ENCODE results near the gene DOCK6. TPM values are rescaled to one million over a fixed set of nuclear protein-coding genes. Genes with fewer than 3 reads are reported as not detected.
A peak's percentile ranks its signal among the peaks of the same experiment; 100 is the strongest.

The DOCK6 gene
- total RNA-seq, 1 experiment from 2014 or later, result 82.4 TPM

- TSS peak; percentile 37 for BruUV-seq (replicated peaks)
- TF ChIP-seq POLR2AphosphoS5 (IDR thresholded peaks at IDR 0.05; ENCODE audit: low read depth, low read length) (no peak), SP1 (IDR thresholded peaks at IDR 0.05; ENCODE audit: low read depth) (no peak), ZFX (IDR thresholded peaks at IDR 0.05) (no peak), TCF7L2 (IDR thresholded peaks at IDR 0.05; ENCODE audit: borderline replicate concordance, extremely low read depth, insufficient read depth, insufficient read length) (no peak), SRF (IDR thresholded peaks at IDR 0.05; ENCODE audit: low read depth) (no peak), REST (IDR thresholded peaks at IDR 0.05; ENCODE audit: low read depth) (no peak), CBX3 (IDR thresholded peaks at IDR 0.05; ENCODE audit: low read depth) (no peak), JUND (IDR thresholded peaks at IDR 0.05) (no peak), EZH2phosphoT487 (IDR thresholded peaks at IDR 0.05; ENCODE audit: borderline replicate concordance) (no peak), EGR1 (IDR thresholded peaks at IDR 0.05; ENCODE audit: low read depth) (no peak), ELF1 (IDR thresholded peaks at IDR 0.05; ENCODE audit: borderline replicate concordance, low read depth) (no peak), RAD21 (IDR thresholded peaks at IDR 0.05; ENCODE audit: low read depth) (no peak), EZH2 (IDR thresholded peaks at IDR 0.05) (no peak), CEBPB (IDR thresholded peaks at IDR 0.05; ENCODE audit: low read depth) (no peak), CTCF (IDR thresholded peaks at IDR 0.05 in 2 of 3, conservative IDR thresholded peaks at IDR 0.05 in 1 of 3; ENCODE audit: borderline replicate concordance in 1 of 3, insufficient read depth in 1 of 3, low read depth in 2 of 3, low read length in 2 of 3) (no peak), ZBTB33 (IDR thresholded peaks at IDR 0.05; ENCODE audit: extremely low read depth, insufficient replicate concordance, low read length) (no peak), SIN3A (IDR thresholded peaks at IDR 0.05; ENCODE audit: low read depth) (no peak), FOSL1 (IDR thresholded peaks at IDR 0.05; ENCODE audit: low read depth) (no peak)
- Histone ChIP-seq H2AFZ (ENCODE audit: low read depth, low read length, poor library complexity, severe bottlenecking) (no peak overlapping the region), H3K9ac (ENCODE audit: low read length) (no peak overlapping the region), H3K36me3 (ENCODE audit: control insufficient read depth in 1 of 2, insufficient read depth in 2 of 2, low read length in 2 of 2) (no peaks in the 10 kb centered on the region), H3K9me2 (ENCODE audit: insufficient read depth) (no peaks in the 10 kb centered on the region), H3K27me3 (ENCODE audit: insufficient read depth, low read length) (no peaks in the 10 kb centered on the region), H3K4me1 (ENCODE audit: control insufficient read depth in 1 of 2, insufficient read depth in 2 of 2, low read length in 2 of 2) (peaks cover 16 to 38% of the 10 kb centered on the region in 2 experiments), H3K79me2 (ENCODE audit: insufficient read depth, low read length) (peaks cover 4% of the 10 kb centered on the region; the same call in 1 of the 2 replicates), H3K9me3 (ENCODE audit: control insufficient read depth in 1 of 2, insufficient read depth in 1 of 2, low read depth in 1 of 2, low read length in 2 of 2) (no peaks in the 10 kb centered on the region), H3K27ac (ENCODE audit: low read depth, low read length) (no peak overlapping the region), H3K4me2 (ENCODE audit: low read length) (peak overlapping the region; percentile 96), H4K20me1 (ENCODE audit: insufficient read depth) (no peaks in the 10 kb centered on the region), H3K4me3 (replicated peaks in 1 of 2; ENCODE audit: low read depth in 1 of 2, low read length in 2 of 2) (peak overlapping the region in 1 of 2 experiments; percentile 67; a peak in 1 of 4 replicates)
- intact Hi-C loops (cut with micrococcal nuclease), result no loop called here
- no peak for DNase-seq (ENCODE audit: low read depth, low spot score)
- POLR2A ChIA-PET, result no interaction called here
- RAD21 ChIA-PET (ENCODE audit: low non-redundant PET in 1 of 2, low total read pairs in 2 of 2, uncharacterized antibody in 2 of 2, unreplicated experiment in 2 of 2), result no interaction called here
- ATAC-seq, result no peak
- CTCF ChIA-PET, result no interaction called here
Observed at GRCh38 chr19:11260996-11261395, 1.3 kb downstream of the DOCK6 start.
